Measurements from ENCODE around the gene EVA1C.

DNA sequence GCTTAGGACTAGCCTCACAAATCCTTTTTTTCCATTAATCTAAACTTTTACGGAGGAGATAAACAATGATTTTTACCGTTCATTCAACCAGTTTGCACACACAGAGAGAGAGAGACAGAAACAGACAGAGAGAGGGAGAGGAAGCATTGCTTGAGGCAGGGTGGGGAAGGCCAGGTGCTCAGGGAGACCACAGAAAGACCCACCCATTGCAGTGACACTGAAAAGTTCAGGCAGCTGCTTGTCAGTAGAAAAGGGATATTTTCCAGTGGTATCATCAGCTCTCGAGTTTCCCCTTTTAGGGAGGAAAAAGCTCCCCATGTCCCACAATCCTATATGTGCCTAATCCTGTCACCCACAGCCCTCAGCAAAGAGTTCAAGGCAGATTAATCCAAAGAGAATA, 145.6 kb downstream of the EVA1C start:
- TF ChIP-seq POLR2A (IDR thresholded peaks at IDR 0.05) = no peak
- TF ChIP-seq, protein P1, sequence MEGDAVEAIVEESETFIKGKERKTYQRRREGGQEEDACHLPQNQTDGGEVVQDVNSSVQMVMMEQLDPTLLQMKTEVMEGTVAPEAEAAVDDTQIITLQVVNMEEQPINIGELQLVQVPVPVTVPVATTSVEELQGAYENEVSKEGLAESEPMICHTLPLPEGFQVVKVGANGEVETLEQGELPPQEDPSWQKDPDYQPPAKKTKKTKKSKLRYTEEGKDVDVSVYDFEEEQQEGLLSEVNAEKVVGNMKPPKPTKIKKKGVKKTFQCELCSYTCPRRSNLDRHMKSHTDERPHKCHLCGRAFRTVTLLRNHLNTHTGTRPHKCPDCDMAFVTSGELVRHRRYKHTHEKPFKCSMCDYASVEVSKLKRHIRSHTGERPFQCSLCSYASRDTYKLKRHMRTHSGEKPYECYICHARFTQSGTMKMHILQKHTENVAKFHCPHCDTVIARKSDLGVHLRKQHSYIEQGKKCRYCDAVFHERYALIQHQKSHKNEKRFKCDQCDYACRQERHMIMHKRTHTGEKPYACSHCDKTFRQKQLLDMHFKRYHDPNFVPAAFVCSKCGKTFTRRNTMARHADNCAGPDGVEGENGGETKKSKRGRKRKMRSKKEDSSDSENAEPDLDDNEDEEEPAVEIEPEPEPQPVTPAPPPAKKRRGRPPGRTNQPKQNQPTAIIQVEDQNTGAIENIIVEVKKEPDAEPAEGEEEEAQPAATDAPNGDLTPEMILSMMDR (IDR thresholded peaks at IDR 0.05) = no peak
